Activated CD4-positive, alpha-beta T cell treated with anti-CD3 and anti-CD28 coated beads for 36 hours (primary cell): ENCODE results near the gene CHST3. TPM values are rescaled to one million over a fixed set of nuclear protein-coding genes. Genes with fewer than 3 reads are reported as not detected.

Experiments
- ATAC-seq: fragments of 200-7000 bp; cut with Tn5 transposase; one replicate; pipeline ENCODE4 v1.10.0; 2021; ENCODE audit warnings: mild to moderate bottlenecking, moderate library complexity
- CTCF ChIA-PET: fragments of 350-600 bp; sonication (Branson Sonifier 250); formaldehyde crosslinking; loops from one replicate; lab custom pipeline; 2021; ENCODE audit warnings: antibody characterized with exemption; lab: Charles Lee
- POLR2A ChIA-PET: fragments of 350-600 bp; sonication (Branson Sonifier 250); formaldehyde crosslinking; loops from one replicate; lab custom pipeline; 2021; ENCODE audit warnings: antibody characterized with exemption, inconsistent platforms; lab: Charles Lee
- DNase-seq: peaks from one replicate; pipeline ENCODE4 v3.0.0-alpha.2; 2020
- H3K27ac Mint-ChIP-seq: one replicate; pipeline ENCODE4 v1.8.0; 2021; ENCODE audit warnings: mixed read lengths
- H3K27me3 Mint-ChIP-seq: one replicate; pipeline ENCODE4 v1.8.0; 2021; ENCODE audit warnings: mixed read lengths
- H3K36me3 Mint-ChIP-seq: one replicate; pipeline ENCODE4 v1.8.0; 2021; ENCODE audit warnings: low read depth, mixed read lengths
- H3K4me1 Mint-ChIP-seq: one replicate; pipeline ENCODE4 v1.8.0; 2021; ENCODE audit warnings: mixed read lengths
- H3K4me3 Mint-ChIP-seq: one replicate; pipeline ENCODE4 v1.8.0; 2021; ENCODE audit warnings: mild to moderate bottlenecking, moderate library complexity, mixed read lengths
- H3K9me3 Mint-ChIP-seq: one replicate; pipeline ENCODE4 v1.8.0; 2021; ENCODE audit warnings: low read depth, mixed read lengths
- intact Hi-C, 2 experiments: fragments of 100-400 bp; cut with DNase I in 1 of 2; cut with micrococcal nuclease in 1 of 2; formaldehyde crosslinking; loops; one replicate each; pipeline versions ENCODE4 v1.14.2 to v1.15.1; 2022 to 2024; cut with DNase I, micrococcal nuclease
- total RNA-seq, 2 experiments: library from RNA; stranded (reverse); gene quantifications; one replicate each; pipeline ENCODE4 v1.2.3, GENCODE V29; 2021

Gene CHST3
- total RNA-seq, 2 experiments from 2014 or later = 0.46 to 0.47 TPM

DNA sequence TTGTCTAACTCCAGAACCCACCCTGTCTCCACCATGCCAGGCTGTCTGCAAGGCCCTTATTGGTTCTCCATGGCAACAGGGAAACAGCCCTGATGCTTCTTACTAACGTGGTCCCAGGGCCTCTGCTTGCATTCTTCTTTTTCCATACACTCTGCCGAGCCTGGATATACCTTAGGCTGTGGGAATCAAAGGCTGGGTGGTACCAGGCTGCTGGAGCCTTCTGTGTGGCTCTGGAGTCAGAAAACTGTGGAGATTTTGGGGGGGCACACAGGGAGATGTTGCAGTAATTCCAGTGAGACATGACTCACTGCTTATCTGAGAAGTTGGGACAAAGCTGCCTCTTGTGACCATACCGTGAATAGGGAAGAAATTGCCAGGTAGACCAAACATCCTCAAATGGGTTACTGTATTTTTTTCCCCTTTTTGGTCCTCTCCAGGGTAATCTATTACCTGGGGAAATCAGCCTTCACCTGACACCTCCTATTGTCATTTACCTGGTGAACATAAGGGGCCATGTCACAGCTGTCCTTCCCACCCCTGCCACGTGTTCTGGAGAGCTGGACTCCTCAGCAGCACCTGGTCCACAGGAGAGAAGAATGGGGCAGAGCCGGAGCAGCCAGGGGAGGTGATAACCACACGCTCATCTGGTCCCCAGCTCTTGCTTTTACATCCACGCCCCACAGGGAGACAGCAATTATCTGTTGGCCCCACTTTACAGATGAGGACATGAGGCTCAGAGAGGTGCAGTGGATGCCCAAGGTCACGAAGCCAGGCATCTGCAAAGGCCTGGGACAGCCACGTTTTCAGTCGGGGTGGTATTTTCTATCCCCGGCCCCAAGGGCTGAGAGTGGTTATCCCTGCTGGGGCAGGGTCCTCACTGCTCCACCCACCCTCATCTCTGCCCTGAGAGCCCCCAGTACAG is 4.6 kb downstream of the CHST3 start:
- H3K4me1 Mint-ChIP-seq = peaks cover 33% of the 10 kb centered on the region
- ChIA-PET POLR2A (no interaction called here), CTCF (no interaction called here)
- intact Hi-C loops = loop anchor here in 1 of 2 experiments (10.0 kb wide), 1 partner anchor 276 kb away; no protein-coding TSS in a partner anchor
- H3K4me3 Mint-ChIP-seq = no peak overlapping the region
- H3K36me3 Mint-ChIP-seq = no peaks in the 10 kb centered on the region
- H3K27me3 Mint-ChIP-seq = peaks cover 23% of the 10 kb centered on the region
- H3K27ac Mint-ChIP-seq = no peak overlapping the region
- no peak for DNase-seq
- no peaks in the 10 kb centered on the region for H3K9me3 Mint-ChIP-seq
- ATAC-seq = no peak

DNA sequence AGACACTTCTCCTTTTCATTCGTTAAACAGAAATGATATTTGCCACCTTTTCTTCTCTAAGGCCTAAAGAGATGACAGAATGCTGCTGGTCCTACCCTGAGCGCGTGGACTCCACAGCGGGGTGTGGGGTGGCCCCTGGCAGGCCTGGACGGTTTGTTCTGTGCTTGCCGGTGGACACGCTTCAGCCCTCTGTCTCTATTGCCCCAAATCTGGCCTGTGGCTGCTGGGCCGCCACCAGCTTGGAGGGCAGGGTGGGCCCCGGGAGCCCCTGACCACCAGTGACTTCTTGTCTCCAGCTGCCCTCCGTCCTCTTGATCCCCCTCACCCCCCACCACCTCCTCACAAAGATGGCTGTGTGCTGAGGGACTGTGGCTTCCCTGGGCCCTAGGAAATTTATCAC is 5.7 kb downstream of the CHST3 start:
- Mint-ChIP-seq H3K4me3 (no peak overlapping the region), H3K27me3 (peaks cover 21% of the 10 kb centered on the region), H3K36me3 (no peaks in the 10 kb centered on the region), H3K4me1 (peaks cover 43% of the 10 kb centered on the region), H3K27ac (no peak overlapping the region), H3K9me3 (no peaks in the 10 kb centered on the region)
- DNase-seq = no peak
- ATAC-seq = no peak
- POLR2A ChIA-PET = no interaction called here
- intact Hi-C loops = loop anchor here in 1 of 2 experiments (10.0 kb wide), 1 partner anchor 275 kb away; no protein-coding TSS in a partner anchor
- CTCF ChIA-PET = interaction anchor here (1.1 kb wide), 1 partner anchor 368 kb away, joined by 3 read pairs; no protein-coding TSS in a partner anchor

DNA sequence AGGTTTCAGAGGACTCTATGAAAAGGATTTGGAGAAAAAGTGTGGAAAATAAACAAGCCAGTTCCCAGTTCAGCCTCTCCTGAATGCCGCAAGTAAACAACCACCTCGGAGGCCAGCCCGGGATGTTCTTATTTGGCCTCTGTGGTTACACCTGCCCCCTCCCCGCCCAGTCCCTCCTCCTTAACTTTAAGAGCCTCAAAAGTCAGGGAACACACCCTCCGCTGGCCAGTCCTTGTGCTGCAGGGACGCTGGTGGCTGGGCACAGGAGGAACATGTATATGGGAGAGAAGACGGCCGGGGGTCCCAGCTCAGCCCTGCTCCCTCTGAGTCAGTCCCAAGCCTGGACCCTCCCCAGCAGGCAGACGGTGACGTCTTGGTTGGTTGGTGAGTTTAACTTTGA is 6.1 kb downstream of the CHST3 start:
- peaks cover 17% of the 10 kb centered on the region for H3K27me3 Mint-ChIP-seq
- H3K9me3 Mint-ChIP-seq = no peaks in the 10 kb centered on the region
- H3K36me3 Mint-ChIP-seq = no peaks in the 10 kb centered on the region
- H3K4me3 Mint-ChIP-seq = no peak overlapping the region
- no peak for ATAC-seq
- intact Hi-C loops = no loop called here
- no peak for DNase-seq
- H3K27ac Mint-ChIP-seq = no peak overlapping the region
- H3K4me1 Mint-ChIP-seq = peaks cover 43% of the 10 kb centered on the region
- POLR2A ChIA-PET = no interaction called here
- CTCF ChIA-PET = interaction anchor here (1.1 kb wide), 1 partner anchor 367 kb away, joined by 3 read pairs; no protein-coding TSS in a partner anchor

DNA sequence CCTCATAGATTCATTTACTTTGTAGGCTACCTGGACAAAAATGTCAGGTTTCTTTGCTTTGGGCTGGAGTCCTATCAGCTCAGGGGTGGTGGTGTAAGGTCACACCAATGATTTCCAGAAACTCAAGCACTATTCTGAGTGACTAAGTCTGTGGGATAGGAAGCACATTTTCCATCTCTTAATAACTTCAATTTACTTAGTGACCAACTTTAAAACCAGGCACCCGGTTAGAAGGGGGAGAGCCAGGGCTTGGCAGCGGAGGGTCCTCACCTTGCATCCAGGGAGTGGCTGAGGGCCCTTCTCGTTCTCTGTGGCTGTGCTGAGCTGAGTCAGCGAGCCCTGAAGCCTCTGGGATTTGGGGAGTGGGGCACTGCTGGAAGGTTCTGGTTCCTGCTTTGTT is 6.7 kb downstream of the CHST3 start:
- Mint-ChIP-seq H3K4me3 (no peak overlapping the region), H3K27me3 (peaks cover 13% of the 10 kb centered on the region), H3K4me1 (peaks cover 38% of the 10 kb centered on the region), H3K27ac (no peak overlapping the region), H3K9me3 (no peaks in the 10 kb centered on the region), H3K36me3 (no peaks in the 10 kb centered on the region)
- ATAC-seq (no peak), DNase-seq (no peak)
- ChIA-PET POLR2A (no interaction called here), CTCF (interaction anchor here (1.1 kb wide), 1 partner anchor 367 kb away, joined by 3 read pairs; no protein-coding TSS in a partner anchor)
- intact Hi-C loops = no loop called here

DNA sequence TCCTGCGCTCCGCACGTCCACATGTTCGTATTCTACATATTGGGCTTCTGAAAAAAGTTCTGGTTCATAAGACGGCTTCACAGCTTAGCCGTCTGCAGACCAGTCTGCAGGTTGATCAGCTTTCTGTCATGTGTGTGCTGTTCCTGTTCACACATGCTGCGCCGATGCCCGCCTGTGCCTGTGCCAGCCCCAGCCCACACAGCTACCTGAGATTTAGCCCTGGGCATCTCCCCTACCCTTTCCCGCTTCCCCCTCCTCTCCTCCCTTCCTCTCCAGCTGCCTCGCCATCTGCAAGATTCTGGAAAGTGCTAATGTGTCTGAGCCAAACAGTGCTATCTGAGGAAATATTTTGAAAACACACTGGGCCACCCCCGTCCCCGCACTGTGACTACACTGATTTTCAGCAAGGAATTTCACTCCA is 7.1 kb downstream of the CHST3 start:
- DNase-seq (no peak), ATAC-seq (no peak)
- ChIA-PET POLR2A (no interaction called here), CTCF (interaction anchor here (0.6 to 1.0 kb wide), 2 partner anchors 19 to 77 kb away, joined by 3 read pairs; no protein-coding TSS in a partner anchor)
- Mint-ChIP-seq H3K4me3 (no peak overlapping the region), H3K9me3 (no peaks in the 10 kb centered on the region), H3K27me3 (peaks cover 8% of the 10 kb centered on the region), H3K36me3 (no peaks in the 10 kb centered on the region), H3K4me1 (peaks cover 34% of the 10 kb centered on the region), H3K27ac (no peak overlapping the region)
- intact Hi-C loops = no loop called here

DNA sequence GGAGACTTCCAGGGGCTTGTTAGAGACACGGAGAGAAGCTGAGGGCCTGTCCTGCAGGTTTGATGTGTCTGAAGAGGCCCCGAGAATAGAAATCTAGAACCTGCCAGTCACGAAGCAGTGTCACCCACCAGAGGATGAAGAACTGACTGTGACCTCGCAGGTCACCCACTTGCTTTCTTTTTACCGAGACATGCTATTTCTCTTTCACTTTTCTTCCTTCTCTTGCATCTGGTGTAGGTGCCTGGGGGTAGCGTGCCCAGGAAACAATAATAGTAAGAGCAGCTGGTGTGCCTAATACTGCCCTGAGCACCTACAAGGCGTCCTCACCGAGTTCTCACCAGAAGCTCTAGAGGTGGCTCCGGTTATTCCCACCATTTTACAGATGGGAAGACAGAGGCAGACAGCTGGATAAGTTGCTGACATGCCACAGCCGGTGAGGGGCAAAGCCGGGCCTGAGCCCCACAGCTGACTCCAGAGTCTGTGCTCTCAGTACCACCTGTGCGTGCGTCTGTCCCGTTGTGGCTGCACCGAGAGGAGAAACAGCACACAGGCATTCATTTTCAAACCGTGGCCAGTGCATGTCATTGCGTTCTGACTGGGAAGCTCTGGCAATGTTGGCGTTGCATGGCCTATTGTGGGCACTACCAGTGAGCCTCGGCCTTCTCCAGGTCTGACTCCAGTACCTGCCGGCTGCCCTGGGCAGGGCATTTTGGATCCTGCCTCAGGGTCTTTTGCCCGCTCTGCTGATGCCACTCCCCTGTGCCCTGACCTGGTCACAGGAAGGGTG is 7.8 kb downstream of the CHST3 start:
- no peak overlapping the region for H3K4me3 Mint-ChIP-seq
- peaks cover 5% of the 10 kb centered on the region for H3K27me3 Mint-ChIP-seq
- no peaks in the 10 kb centered on the region for H3K36me3 Mint-ChIP-seq
- H3K27ac Mint-ChIP-seq = no peak overlapping the region
- ChIA-PET POLR2A (no interaction called here), CTCF (interaction anchor here (0.6 to 1.0 kb wide), 2 partner anchors 20 to 77 kb away, joined by 3 read pairs; no protein-coding TSS in a partner anchor)
- intact Hi-C loops = no loop called here
- no peak for DNase-seq
- ATAC-seq = peak; percentile 7
- H3K9me3 Mint-ChIP-seq = no peaks in the 10 kb centered on the region
- H3K4me1 Mint-ChIP-seq = peaks cover 31% of the 10 kb centered on the region

DNA sequence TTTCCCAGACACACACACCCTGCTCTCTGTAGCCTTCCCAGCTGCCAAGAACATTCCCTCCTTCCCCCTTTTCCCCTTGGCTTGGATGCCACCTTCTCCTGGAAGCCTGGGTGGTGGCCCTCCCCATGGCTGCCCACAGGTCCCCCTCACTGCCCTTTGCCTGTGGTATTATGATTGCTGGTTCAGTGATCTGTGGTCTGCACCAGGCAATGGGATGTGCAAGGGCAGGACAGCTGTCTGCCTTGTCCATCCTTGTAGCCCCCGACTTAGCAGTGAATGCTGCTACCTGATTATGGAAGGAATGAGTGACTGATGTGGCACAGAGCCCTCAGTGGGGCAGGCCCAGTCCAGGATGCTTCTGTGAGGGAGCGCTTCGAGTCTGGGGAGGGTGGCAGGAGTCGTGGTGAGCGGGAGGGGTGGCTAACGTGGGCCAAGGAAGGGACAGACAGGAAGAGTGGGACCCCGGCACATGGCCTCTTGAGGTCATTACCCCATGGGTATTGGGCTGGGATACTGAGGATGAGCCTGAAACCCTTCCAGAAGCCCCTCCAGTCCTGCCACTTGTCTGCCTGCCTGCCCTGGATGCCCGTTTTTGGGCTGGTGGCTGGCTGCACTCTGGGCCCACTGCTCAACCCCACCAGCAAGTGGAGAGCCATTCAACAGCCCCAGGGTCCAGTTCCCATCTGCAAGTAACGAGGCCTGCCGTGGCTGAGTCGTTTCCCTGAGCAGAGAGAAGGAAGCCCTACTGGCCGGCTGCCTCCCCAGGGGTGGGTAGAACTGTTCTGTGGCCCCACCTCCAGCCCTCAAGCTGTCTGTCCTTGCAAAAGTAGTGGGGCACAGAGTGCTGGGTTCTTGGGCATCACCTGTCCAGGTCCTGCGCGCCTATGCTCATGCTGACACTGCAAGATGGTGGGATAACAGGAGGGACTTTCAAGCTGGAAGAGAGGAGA is 8.8 kb downstream of the CHST3 start:
- Mint-ChIP-seq H3K4me1 (peaks cover 31% of the 10 kb centered on the region), H3K9me3 (no peaks in the 10 kb centered on the region), H3K4me3 (no peak overlapping the region), H3K27me3 (peaks cover 2% of the 10 kb centered on the region), H3K36me3 (no peaks in the 10 kb centered on the region), H3K27ac (no peak overlapping the region)
- DNase-seq (no peak), ATAC-seq (no peak)
- ChIA-PET POLR2A (no interaction called here), CTCF (interaction anchor here (1.4 to 2.5 kb wide), 4 partner anchors 12 to 77 kb away, joined by 4 to 11 read pairs (median 8); no protein-coding TSS in a partner anchor)
- intact Hi-C loops = no loop called here

DNA sequence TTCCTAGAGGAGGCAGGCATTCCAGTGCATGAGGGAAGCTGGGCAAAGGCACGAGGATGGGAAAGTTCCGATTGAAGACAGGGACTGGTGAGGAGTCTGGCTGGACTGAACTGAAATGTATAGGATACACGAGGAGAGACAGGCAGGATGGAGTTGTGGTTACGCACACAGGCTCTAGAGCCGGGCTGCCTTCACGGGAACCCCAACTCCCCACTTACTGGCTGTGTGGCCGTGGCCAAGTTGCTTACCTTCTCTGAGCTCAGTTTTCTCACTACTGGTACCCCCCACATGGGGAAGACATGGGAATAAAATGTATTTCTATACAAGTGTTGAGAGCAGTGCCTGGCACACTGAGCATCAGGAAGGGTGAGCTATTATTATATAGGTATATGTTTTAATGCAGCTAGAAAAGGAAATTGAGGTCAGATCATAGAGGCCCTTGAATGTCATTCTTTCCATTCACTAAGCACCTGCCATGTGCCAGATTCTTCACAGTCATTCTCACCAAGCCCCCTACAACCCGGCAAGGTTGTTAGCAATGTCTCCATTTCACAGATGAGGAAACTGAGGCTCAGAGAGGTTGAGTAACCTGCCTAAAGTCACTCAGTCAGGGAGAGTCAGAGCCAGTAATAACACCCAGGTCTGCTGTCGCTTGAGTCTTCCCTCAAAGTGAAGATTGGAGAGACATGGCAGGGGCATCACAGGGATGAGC is 9.7 kb downstream of the CHST3 start:
- Mint-ChIP-seq H3K9me3 (no peaks in the 10 kb centered on the region), H3K4me1 (peaks cover 31% of the 10 kb centered on the region), H3K27me3 (no peaks in the 10 kb centered on the region), H3K27ac (peak overlapping the region; percentile 3), H3K4me3 (no peak overlapping the region), H3K36me3 (no peaks in the 10 kb centered on the region)
- intact Hi-C loops = loop anchor here in 1 of 2 experiments (2.0 kb wide), 1 partner anchor 39 kb away; no protein-coding TSS in a partner anchor
- ChIA-PET POLR2A (interaction anchor here (0.8 kb wide), 1 partner anchor 200 kb away, joined by 3 read pairs; no protein-coding TSS in a partner anchor), CTCF (interaction anchor here (1.1 to 2.5 kb wide), 5 partner anchors 11 to 78 kb away, joined by 3 to 11 read pairs (median 6); no protein-coding TSS in a partner anchor)
- DNase-seq (no peak), ATAC-seq (peak; percentile 52)

DNA sequence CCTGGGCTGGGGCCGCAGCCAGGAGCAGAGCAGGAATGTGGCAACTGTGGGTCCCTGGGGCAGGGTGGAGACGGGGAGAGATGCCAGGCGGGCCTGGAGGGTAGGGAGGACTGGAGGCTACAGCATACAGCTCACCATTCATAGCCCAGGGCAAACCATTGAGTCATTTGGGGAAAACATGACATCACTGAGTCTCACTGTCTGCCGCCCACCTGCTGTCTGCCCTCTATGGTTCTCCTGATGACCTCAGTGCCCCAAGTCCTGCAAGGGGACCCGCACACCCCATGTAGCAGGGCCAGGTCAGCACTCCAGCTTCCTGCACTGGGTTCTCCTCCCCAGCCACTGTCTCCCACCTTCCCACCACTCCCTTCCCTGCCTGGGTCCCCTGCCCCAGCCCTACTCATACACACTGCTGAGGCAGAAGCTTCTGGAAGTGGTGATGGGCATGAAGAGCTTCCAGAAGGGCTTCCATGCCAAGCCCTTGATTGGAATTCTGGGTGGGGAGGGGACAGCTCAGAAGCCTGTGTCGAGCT is 10.4 kb downstream of the CHST3 start:
- Mint-ChIP-seq H3K4me1 (peaks cover 31% of the 10 kb centered on the region), H3K4me3 (no peak overlapping the region), H3K9me3 (no peaks in the 10 kb centered on the region), H3K27ac (peak overlapping the region; percentile 3), H3K27me3 (no peaks in the 10 kb centered on the region), H3K36me3 (no peaks in the 10 kb centered on the region)
- DNase-seq (peak; percentile 80), ATAC-seq (peak; percentile 93)
- POLR2A ChIA-PET = interaction anchor here (0.8 kb wide), 1 partner anchor 200 kb away, joined by 3 read pairs; no protein-coding TSS in a partner anchor
- intact Hi-C loops = loop anchor here in 1 of 2 experiments (2.0 kb wide), 1 partner anchor 40 kb away; no protein-coding TSS in a partner anchor
- CTCF ChIA-PET = interaction anchor here (0.6 to 2.5 kb wide), 8 partner anchors 10 to 1475 kb away, joined by 3 to 11 read pairs (median 6); no protein-coding TSS in a partner anchor
